HCT116 (cell line): ENCODE measurements around the gene IGSF21. TPM values are rescaled to one million over a fixed set of nuclear protein-coding genes. Genes with fewer than 3 reads are reported as not detected.
A peak's percentile ranks its signal among the peaks of the same experiment; 100 is the strongest.

Experiments used
- ATAC-seq: fragments of 200-7000 bp; cut with Tn5 transposase; 2 replicates; pipeline ENCODE4 v1.9.1; 2020; ENCODE audit warnings: mild to moderate bottlenecking, moderate library complexity
- BruUV-seq: library from RNA; stranded (reverse); fragments of 400-500 nt; replicated peaks from 2 replicates; lab custom pipeline; 2021; lab: Mats Ljungman, UMichigan
- CTCF ChIA-PET: fragments of 300-600 bp; sonication (Branson Sonifier 250); formaldehyde crosslinking; loops from one replicate; lab custom pipeline; 2021; ENCODE audit warnings: antibody characterized with exemption; lab: Charles Lee
- POLR2A ChIA-PET: fragments of 300-600, 350-600 bp; sonication (Branson Sonifier 250); formaldehyde crosslinking; loops from one replicate; lab custom pipeline; 2021; ENCODE audit warnings: antibody characterized with exemption; lab: Charles Lee
- RAD21 ChIA-PET, 2 experiments: fragments of 300-600 bp; sonication (Branson Sonifier 250); formaldehyde crosslinking; loops; one replicate each; lab custom pipeline; 2023; ENCODE audit warnings: low total read pairs in 2 of 2; ENCODE audit not compliant: uncharacterized antibody in 2 of 2, unreplicated experiment in 2 of 2, low non-redundant PET in 1 of 2; lab: Charles Lee
- DNase-seq: peaks from one replicate; pipeline ENCODE4 v3.0.0-alpha.2; 2010; ENCODE audit warnings: low read depth, low spot score
- H2AFZ ChIP-seq: fragments of 200-600 bp; shearing (Covaris generic), sonication (generic); 2 replicates; pipeline ENCODE4 v1.6.1; 2017; ENCODE audit warnings: low read depth, mixed run types, mixed read lengths, antibody characterized with exemption, low read length; ENCODE audit not compliant: poor library complexity, severe bottlenecking
- H3K27ac ChIP-seq: 2 replicates; pipeline ENCODE4 v1.5.1; 2012; ENCODE audit warnings: low read depth, low read length
- H3K27me3 ChIP-seq: fragments of 200-600 bp; sonication (generic); 2 replicates; pipeline ENCODE4 v1.6.1; 2016; ENCODE audit warnings: mixed run types, low read length, mixed read lengths; ENCODE audit not compliant: insufficient read depth
- H3K36me3 ChIP-seq, 2 experiments: fragments of 200-500 bp in 1 of 2; fragments of 200-600 bp in 1 of 2; sonication (Bioruptor generic) in 1 of 2; sonication (generic) in 1 of 2; 2 replicates each; pipeline versions ENCODE4 v1.5.1 to v1.6.1; 2014 to 2016; ENCODE audit warnings: low read length in 2 of 2, inconsistent platforms in 1 of 2, mixed read lengths in 1 of 2, mixed run types in 1 of 2; ENCODE audit not compliant: insufficient read depth in 2 of 2, control insufficient read depth in 1 of 2
- H3K4me1 ChIP-seq, 2 experiments: fragments of 200-600 bp in 1 of 2; sonication (generic) in 1 of 2; 2 replicates each; pipeline versions ENCODE4 v1.5.1 to v1.6.1; 2012 to 2017; ENCODE audit warnings: low read length in 2 of 2, inconsistent platforms in 1 of 2, mild to moderate bottlenecking in 1 of 2, mixed read lengths in 1 of 2, mixed run types in 1 of 2, moderate library complexity in 1 of 2; ENCODE audit not compliant: insufficient read depth in 2 of 2, control insufficient read depth in 1 of 2
- H3K4me2 ChIP-seq: fragments of 200-600 bp; sonication (generic); 2 replicates; pipeline ENCODE4 v1.6.1; 2017; ENCODE audit warnings: mixed run types, low read length, mixed read lengths
- H3K4me3 ChIP-seq, 2 experiments: fragments of 200-600 bp in 1 of 2; sonication (generic) in 1 of 2; replicated peaks in 1 of 2; 2 replicates each; pipeline ENCODE4 v1.5.1; 2011 to 2016; ENCODE audit warnings: low read length in 2 of 2, control low read depth in 1 of 2, low read depth in 1 of 2, mild to moderate bottlenecking in 1 of 2, mixed read lengths in 1 of 2, mixed run types in 1 of 2
- H3K79me2 ChIP-seq: fragments of 200-600 bp; sonication (generic); 2 replicates; pipeline ENCODE4 v1.6.1; 2017; ENCODE audit warnings: mild to moderate bottlenecking, mixed run types, low read length, moderate library complexity, mixed read lengths; ENCODE audit not compliant: insufficient read depth
- H3K9ac ChIP-seq: fragments of 200-600 bp; sonication (generic); 2 replicates; pipeline ENCODE4 v1.6.1; 2016; ENCODE audit warnings: low read length, mixed read lengths
- H3K9me2 ChIP-seq: fragments of 200-600 bp; sonication (generic), shearing (Covaris generic); 2 replicates; pipeline ENCODE4 v1.6.1; 2017; ENCODE audit warnings: mixed run types, mild to moderate bottlenecking, moderate library complexity; ENCODE audit not compliant: insufficient read depth
- H3K9me3 ChIP-seq, 2 experiments: fragments of 200-500 bp in 1 of 2; fragments of 200-600 bp in 1 of 2; sonication (Bioruptor generic) in 1 of 2; sonication (generic) in 1 of 2; 2 replicates each; pipeline ENCODE4 v1.6.1; 2014 to 2017; ENCODE audit warnings: low read length in 2 of 2, mixed read lengths in 2 of 2, inconsistent platforms in 1 of 2, low read depth in 1 of 2, mild to moderate bottlenecking in 1 of 2, mixed run types in 1 of 2, moderate library complexity in 1 of 2; ENCODE audit not compliant: control insufficient read depth in 1 of 2, insufficient read depth in 1 of 2
- H4K20me1 ChIP-seq: fragments of 200-600 bp; sonication (generic), shearing (Covaris generic); 2 replicates; pipeline ENCODE4 v1.6.1; 2017; ENCODE audit warnings: mixed run types, mild to moderate bottlenecking, moderate library complexity; ENCODE audit not compliant: insufficient read depth
- CBX3 ChIP-seq: IDR thresholded peaks from 2 replicates; pipeline ENCODE4 v1.6.1; 2012; ENCODE audit warnings: low read depth
- CEBPB ChIP-seq: IDR thresholded peaks from 2 replicates; pipeline ENCODE4 v1.6.1; 2012; ENCODE audit warnings: low read depth
- EGR1 ChIP-seq: IDR thresholded peaks from 2 replicates; pipeline ENCODE4 v1.6.1; 2012; ENCODE audit warnings: low read depth
- ELF1 ChIP-seq: IDR thresholded peaks from 2 replicates; pipeline ENCODE4 v1.6.1; 2012; ENCODE audit warnings: low read depth, borderline replicate concordance
- EZH2 ChIP-seq: fragments of 200-600 bp; sonication (generic); IDR thresholded peaks from 2 replicates; pipeline ENCODE4 v1.6.1; 2017; ENCODE audit warnings: antibody characterized with exemption, mixed run types
- EZH2phosphoT487 ChIP-seq: fragments of 200-600 bp; IDR thresholded peaks from 2 replicates; pipeline ENCODE4 v1.6.1; 2018; ENCODE audit warnings: antibody characterized with exemption, borderline replicate concordance
- FOSL1 ChIP-seq: IDR thresholded peaks from 2 replicates; pipeline ENCODE4 v1.6.1; 2012; ENCODE audit warnings: low read depth
- JUND ChIP-seq: IDR thresholded peaks from 2 replicates; pipeline ENCODE4 v1.6.1; 2012
- POLR2A ChIP-seq: IDR thresholded peaks from 2 replicates; pipeline ENCODE4 v1.7.0; 2011; ENCODE audit warnings: borderline replicate concordance; ENCODE audit not compliant: insufficient read depth, insufficient read length; ENCODE audit errors: extremely low read depth
- POLR2AphosphoS5 ChIP-seq: IDR thresholded peaks from 2 replicates; pipeline ENCODE4 v1.6.1; 2011; ENCODE audit warnings: mild to moderate bottlenecking, low read depth, low read length, moderate library complexity
- RAD21 ChIP-seq: IDR thresholded peaks from 2 replicates; pipeline ENCODE4 v1.6.1; 2012; ENCODE audit warnings: low read depth, mild to moderate bottlenecking
- SIN3A ChIP-seq: IDR thresholded peaks from 2 replicates; pipeline ENCODE4 v1.6.1; 2012; ENCODE audit warnings: low read depth
- SRF ChIP-seq: IDR thresholded peaks from 2 replicates; pipeline ENCODE4 v1.6.1; 2012; ENCODE audit warnings: low read depth
- TCF7L2 ChIP-seq: IDR thresholded peaks from 2 replicates; pipeline ENCODE4 v1.7.0; 2011; ENCODE audit warnings: borderline replicate concordance, inconsistent platforms; ENCODE audit not compliant: insufficient read depth, insufficient read length; ENCODE audit errors: extremely low read depth
- YY1 ChIP-seq: IDR thresholded peaks from 2 replicates; pipeline ENCODE4 v1.6.1; 2011; ENCODE audit warnings: low read length, low read depth, moderate library complexity, mild to moderate bottlenecking; ENCODE audit not compliant: insufficient replicate concordance; ENCODE audit errors: extremely low read depth
- ZFX ChIP-seq: fragments of 450-650 bp; IDR thresholded peaks from 2 replicates; pipeline ENCODE4 v1.6.1; 2017
- ZNF274 ChIP-seq: fragments of 200-500 bp; sonication (Bioruptor generic); IDR thresholded peaks from 2 replicates; pipeline ENCODE4 v1.6.1; 2014; ENCODE audit warnings: mild to moderate bottlenecking, low read depth, low read length, inconsistent platforms
- intact Hi-C: fragments of 100-400 bp; cut with micrococcal nuclease; formaldehyde crosslinking; loops from 2 replicates; pipeline ENCODE4 v1.10.0; 2022
- total RNA-seq: library from RNA; stranded (reverse); gene quantifications from one replicate; pipeline ENCODE4 v1.2.1, GENCODE V29; 2021; ENCODE audit not compliant: unreplicated experiment
- TF ChIP-seq, protein P1 (sequence below): IDR thresholded peaks from 2 replicates; pipeline ENCODE4 v1.6.1; 2012
- TF ChIP-seq, protein P2 (sequence below), 3 experiments: fragments of 200-600 bp in 1 of 3; sonication (generic) in 1 of 3; IDR thresholded peaks in 2 of 3; conservative IDR thresholded peaks in 1 of 3; 2 replicates each; pipeline ENCODE4 v1.5.1; 2012 to 2017; ENCODE audit warnings: low read depth in 2 of 3, low read length in 2 of 3, antibody characterized with exemption in 1 of 3, borderline replicate concordance in 1 of 3, control low read depth in 1 of 3, mild to moderate bottlenecking in 1 of 3, mixed read lengths in 1 of 3, mixed run types in 1 of 3, moderate library complexity in 1 of 3; ENCODE audit not compliant: insufficient read depth in 1 of 3
- TF ChIP-seq, protein P3 (sequence below): IDR thresholded peaks from 2 replicates; pipeline ENCODE4 v1.6.1; 2012

Gene IGSF21
- total RNA-seq, 1 experiment from 2014 or later: not detected

DNA sequence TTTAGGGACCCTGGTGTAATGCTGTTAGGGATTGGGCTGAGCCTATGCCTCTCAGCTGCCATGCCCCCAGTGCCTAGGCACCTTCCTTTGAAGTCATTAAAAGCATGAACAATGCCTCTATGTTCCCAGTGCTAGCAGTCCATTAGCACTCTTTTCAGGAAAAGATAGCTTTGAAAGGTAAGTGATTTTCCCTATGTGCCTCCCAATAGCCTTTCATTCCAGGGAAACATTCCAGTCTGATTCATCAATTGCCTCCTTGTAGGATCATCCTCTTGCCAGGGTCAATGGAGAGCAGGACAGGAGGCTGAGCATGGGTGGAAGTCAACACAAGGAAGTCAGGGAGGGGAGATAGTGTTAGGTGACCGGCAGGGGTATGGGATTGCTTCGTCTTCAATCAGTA lies 8.6 kb upstream of the IGSF21 start:
- DNase-seq (no peak), ATAC-seq (no peak)
- Histone ChIP-seq H3K9me3 (no peaks in the 10 kb centered on the region), H3K9ac (no peak overlapping the region), H3K4me1 (0 out of 4 replicates have a peak, but pooled peaks cover 0 to 2% of the 10 kb centered on the region in 2 experiments), H4K20me1 (no peaks in the 10 kb centered on the region), H3K27ac (no peak overlapping the region), H3K79me2 (no peaks in the 10 kb centered on the region), H3K27me3 (peaks cover 20% of the 10 kb centered on the region), H3K4me3 (no peak overlapping the region), H3K9me2 (no peaks in the 10 kb centered on the region), H3K36me3 (no peaks in the 10 kb centered on the region), H2AFZ (no peak overlapping the region), H3K4me2 (no peak overlapping the region)
- no TSS peak for BruUV-seq
- RAD21 ChIA-PET: no interaction called here
- TF ChIP-seq ZFX (no peak), EZH2 (no peak), EGR1 (no peak), EZH2phosphoT487 (no peak), POLR2A (no peak), SIN3A (no peak), ZNF274 (no peak)
- intact Hi-C loops: loop anchor here (10.0 kb wide), 1 partner anchor 114 kb away; no protein-coding TSS in a partner anchor
- CTCF ChIA-PET: interaction anchor here (0.7 to 2.5 kb wide), 2 partner anchors 114 to 176 kb away, joined by 3 to 23 read pairs; no protein-coding TSS in a partner anchor
- POLR2A ChIA-PET: no interaction called here

DNA sequence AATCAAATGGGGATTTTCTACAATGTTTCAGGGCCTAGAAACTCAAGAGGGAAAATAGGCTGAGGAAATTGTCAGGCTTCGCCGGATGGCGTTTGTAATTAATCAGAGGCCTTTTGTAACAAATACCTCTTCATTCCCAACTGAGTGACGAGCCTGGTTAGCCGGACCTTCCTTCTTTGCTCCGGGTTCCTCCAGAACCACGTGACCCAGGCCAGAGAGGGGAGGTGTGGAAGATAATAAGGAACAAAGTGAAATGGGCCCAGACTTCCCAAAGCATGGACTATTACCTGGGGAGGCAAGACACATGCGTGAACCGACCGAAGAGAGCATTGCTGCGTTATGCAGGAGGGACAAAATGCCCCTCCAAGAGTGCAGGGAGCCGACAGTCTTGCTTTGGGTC lies 7.5 kb upstream of the IGSF21 start:
- Histone ChIP-seq H3K36me3 (no peaks in the 10 kb centered on the region), H2AFZ (no peak overlapping the region), H3K4me2 (no peak overlapping the region), H3K27ac (no peak overlapping the region), H3K79me2 (no peaks in the 10 kb centered on the region)
- ChIA-PET CTCF (interaction anchor here (0.9 to 2.5 kb wide), 8 partner anchors 9 to 476 kb away, joined by 3 to 23 read pairs (median 4); no protein-coding TSS in a partner anchor), RAD21 (interaction anchor here in 1 of 2 experiments (0.8 to 1.5 kb wide), 4 partner anchors 99 to 180 kb away, joined by 3 to 4 read pairs (median 3); no protein-coding TSS in a partner anchor)
- ATAC-seq: peak; percentile 48
- TF ChIP-seq EZH2 (no peak), POLR2A (no peak), EGR1 (no peak), POLR2AphosphoS5 (no peak), ZFX (no peak), RAD21 (no peak), EZH2phosphoT487 (no peak), TCF7L2 (no peak), SRF (no peak), YY1 (no peak), CEBPB (no peak), FOSL1 (no peak), CBX3 (no peak), JUND (no peak), ELF1 (no peak), ZNF274 (no peak)
- TF ChIP-seq, protein P1, sequence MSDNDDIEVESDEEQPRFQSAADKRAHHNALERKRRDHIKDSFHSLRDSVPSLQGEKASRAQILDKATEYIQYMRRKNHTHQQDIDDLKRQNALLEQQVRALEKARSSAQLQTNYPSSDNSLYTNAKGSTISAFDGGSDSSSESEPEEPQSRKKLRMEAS: no peak
- TF ChIP-seq, protein P2, sequence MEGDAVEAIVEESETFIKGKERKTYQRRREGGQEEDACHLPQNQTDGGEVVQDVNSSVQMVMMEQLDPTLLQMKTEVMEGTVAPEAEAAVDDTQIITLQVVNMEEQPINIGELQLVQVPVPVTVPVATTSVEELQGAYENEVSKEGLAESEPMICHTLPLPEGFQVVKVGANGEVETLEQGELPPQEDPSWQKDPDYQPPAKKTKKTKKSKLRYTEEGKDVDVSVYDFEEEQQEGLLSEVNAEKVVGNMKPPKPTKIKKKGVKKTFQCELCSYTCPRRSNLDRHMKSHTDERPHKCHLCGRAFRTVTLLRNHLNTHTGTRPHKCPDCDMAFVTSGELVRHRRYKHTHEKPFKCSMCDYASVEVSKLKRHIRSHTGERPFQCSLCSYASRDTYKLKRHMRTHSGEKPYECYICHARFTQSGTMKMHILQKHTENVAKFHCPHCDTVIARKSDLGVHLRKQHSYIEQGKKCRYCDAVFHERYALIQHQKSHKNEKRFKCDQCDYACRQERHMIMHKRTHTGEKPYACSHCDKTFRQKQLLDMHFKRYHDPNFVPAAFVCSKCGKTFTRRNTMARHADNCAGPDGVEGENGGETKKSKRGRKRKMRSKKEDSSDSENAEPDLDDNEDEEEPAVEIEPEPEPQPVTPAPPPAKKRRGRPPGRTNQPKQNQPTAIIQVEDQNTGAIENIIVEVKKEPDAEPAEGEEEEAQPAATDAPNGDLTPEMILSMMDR (IDR thresholded peaks at IDR 0.05 in 2 of 3, conservative IDR thresholded peaks at IDR 0.05 in 1 of 3; ENCODE audit: borderline replicate concordance in 1 of 3, insufficient read depth in 1 of 3, low read depth in 2 of 3, low read length in 2 of 3): no peak
- TF ChIP-seq, protein P3, sequence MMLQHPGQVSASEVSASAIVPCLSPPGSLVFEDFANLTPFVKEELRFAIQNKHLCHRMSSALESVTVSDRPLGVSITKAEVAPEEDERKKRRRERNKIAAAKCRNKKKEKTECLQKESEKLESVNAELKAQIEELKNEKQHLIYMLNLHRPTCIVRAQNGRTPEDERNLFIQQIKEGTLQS: no peak
- TF ChIP-seq, all 23 proteins: peak for 0
- POLR2A ChIA-PET: no interaction called here
- H3K27me3 ChIP-seq: peaks cover 20% of the 10 kb centered on the region
- no peaks in the 10 kb centered on the region for H3K9me3 ChIP-seq
- DNase-seq: no peak
- no peaks in the 10 kb centered on the region for H4K20me1 ChIP-seq
- no peak overlapping the region for H3K4me3 ChIP-seq
- no peaks in the 10 kb centered on the region for H3K9me2 ChIP-seq
- no TSS peak for BruUV-seq
- intact Hi-C loops: loop anchor here (1.0 to 2.0 kb wide), 2 partner anchors 180 to 439 kb away; no protein-coding TSS in a partner anchor
- no peak overlapping the region for H3K9ac ChIP-seq
- 0 out of 4 replicates have a peak, but pooled peaks cover 0 to 2% of the 10 kb centered on the region in 2 experiments for H3K4me1 ChIP-seq
